A549 (cell line): Measurements from ENCODE around the gene ADAMTS10. TPM values are rescaled to one million over a fixed set of nuclear protein-coding genes. Genes with fewer than 3 reads are reported as not detected.

ENCODE experiments used
- ATAC-seq, 2 experiments: fragments of 200-7000 bp in 1 of 2; fragments of >200 bp in 1 of 2; cut with Nextera tagmentation in 1 of 2; cut with Tn5 transposase in 1 of 2; 3 replicates each; pipeline versions ENCODE4 v1.8.0 to v1.9.1; 2018 to 2020; ENCODE audit warnings: mild to moderate bottlenecking in 1 of 2, moderate library complexity in 1 of 2
- CTCF ChIA-PET: fragments of 300-600 bp; sonication (Branson Sonifier 250); formaldehyde crosslinking; extraction: SDS; loops from one replicate; lab custom pipeline; 2021; ENCODE audit warnings: antibody characterized with exemption, inconsistent platforms; lab: Yijun Ruan, JAX
- POLR2A ChIA-PET: fragments of 350-600 bp; formaldehyde crosslinking; extraction: SDS; loops from one replicate; lab custom pipeline; 2021; ENCODE audit warnings: antibody characterized with exemption, inconsistent platforms; lab: Yijun Ruan, JAX
- DNase-seq, 2 experiments: peaks; one replicate each; pipeline versions ENCODE4 v3.0.0 to v3.0.0-alpha.2; 2011 to 2016; ENCODE audit warnings: low read depth in 1 of 2, low spot score in 1 of 2
- FAIRE-seq: peaks from 2 replicates; lab custom pipeline; 2011; peaks lifted over from hg19 to GRCh38; lab: Jason Lieb, UNC
- H3K27ac ChIP-seq, 2 experiments: fragments of >200 bp; sonication (Bioruptor Twin); formaldehyde crosslinking; 3 replicates each; pipeline ENCODE4 v1.5.1; 2016 to 2017
- H3K4me1 ChIP-seq: fragments of >200 bp; sonication (Bioruptor Twin); formaldehyde crosslinking; 3 replicates; pipeline ENCODE4 v1.6.1; 2016
- H3K4me2 ChIP-seq: fragments of >200 bp; sonication (Bioruptor Twin); formaldehyde crosslinking; 3 replicates; pipeline ENCODE4 v1.6.1; 2016
- H3K4me3 ChIP-seq: fragments of >200 bp; sonication (Bioruptor Twin); formaldehyde crosslinking; 3 replicates; pipeline ENCODE4 v1.5.1; 2016
- H3K9me3 ChIP-seq: fragments of >200 bp; sonication (Bioruptor Twin); formaldehyde crosslinking; 3 replicates; pipeline ENCODE4 v1.6.1; 2016
- ATOH8 ChIP-seq: fragments of 250-450 bp; sonication (Bioruptor Pico); IDR thresholded peaks from 2 replicates; pipeline ENCODE4 v1.5.0; 2020; ENCODE audit warnings: low read depth, mild to moderate bottlenecking, moderate library complexity
- BCL3 ChIP-seq: fragments of >200 bp; sonication (Bioruptor Twin); formaldehyde crosslinking; IDR thresholded peaks from 3 replicates; pipeline ENCODE4 v1.6.1; 2016
- BHLHE40 ChIP-seq: IDR thresholded peaks from 2 replicates; pipeline ENCODE4 v1.6.1; 2012; ENCODE audit warnings: low read depth, low read length, inconsistent platforms
- CBX2 ChIP-seq: fragments of 200-600 bp; sonication (generic); IDR thresholded peaks from 2 replicates; pipeline ENCODE4 v1.6.1; 2016; ENCODE audit warnings: low read depth, mild to moderate bottlenecking, borderline replicate concordance
- CHD2 ChIP-seq: fragments of 150-350 bp; IDR thresholded peaks from 2 replicates; pipeline ENCODE4 v1.6.1; 2014; ENCODE audit warnings: low read length; ENCODE audit not compliant: partially characterized antibody
- CHD4 ChIP-seq: fragments of 200-600 bp; sonication (generic); IDR thresholded peaks from 2 replicates; pipeline ENCODE4 v1.6.1; 2016; ENCODE audit warnings: antibody characterized with exemption, mild to moderate bottlenecking, borderline replicate concordance
- EHMT2 ChIP-seq: fragments of 200-600 bp; sonication (generic); IDR thresholded peaks from 2 replicates; pipeline ENCODE4 v1.6.1; 2016; ENCODE audit warnings: antibody characterized with exemption, low read depth, mild to moderate bottlenecking, moderate library complexity
- EP300 ChIP-seq, 2 experiments: fragments of >200 bp; sonication (Bioruptor Twin); formaldehyde crosslinking; IDR thresholded peaks; 2 replicates in 1 of 2; 3 replicates in 1 of 2; pipeline ENCODE4 v1.6.1; 2016 to 2017
- FOSL2 ChIP-seq, 2 experiments: fragments of 450-650 bp in 1 of 2; fragments of >200 bp in 1 of 2; sonication (Bioruptor Twin) in 1 of 2; formaldehyde crosslinking; IDR thresholded peaks; 2 replicates each; pipeline versions ENCODE4 v1.5.0 to v1.6.1; 2016 to 2020; ENCODE audit warnings: mild to moderate bottlenecking in 1 of 2, moderate library complexity in 1 of 2
- FOXS1 ChIP-seq: fragments of 250-450 bp; sonication (Bioruptor Pico); IDR thresholded peaks from 2 replicates; pipeline ENCODE4 v1.5.0; 2020; ENCODE audit warnings: mild to moderate bottlenecking, moderate library complexity
- HDAC2 ChIP-seq: fragments of 200-600 bp; sonication (generic); IDR thresholded peaks from 2 replicates; pipeline ENCODE4 v1.6.1; 2016
- HES2 ChIP-seq: fragments of >200 bp; sonication (Bioruptor Twin); formaldehyde crosslinking; IDR thresholded peaks from 2 replicates; pipeline ENCODE4 v1.6.1; 2016
- HEYL ChIP-seq: fragments of 250-450 bp; sonication (Bioruptor Pico); IDR thresholded peaks from 2 replicates; pipeline ENCODE4 v1.8.0; 2021; ENCODE audit warnings: mild to moderate bottlenecking, moderate library complexity
- HOXB5 ChIP-seq: fragments of 250-450 bp; sonication (Bioruptor Pico); IDR thresholded peaks from 2 replicates; pipeline ENCODE4 v1.5.0; 2020; ENCODE audit warnings: mild to moderate bottlenecking, moderate library complexity
- JUN ChIP-seq, 2 experiments: fragments of >200 bp; sonication (Bioruptor Twin); formaldehyde crosslinking; IDR thresholded peaks; 2 replicates in 1 of 2; 3 replicates in 1 of 2; pipeline ENCODE4 v1.6.1; 2016 to 2017
- KDM1A ChIP-seq: fragments of 200-600 bp; sonication (generic); IDR thresholded peaks from 2 replicates; pipeline ENCODE4 v1.6.1; 2016; ENCODE audit warnings: low read depth, mild to moderate bottlenecking
- MAFK ChIP-seq: fragments of 450-650 bp; IDR thresholded peaks from 2 replicates; pipeline ENCODE4 v1.6.1; 2014; ENCODE audit not compliant: partially characterized antibody
- NFE2L2 ChIP-seq: fragments of 150-350 bp; conservative IDR thresholded peaks from 2 replicates; pipeline ENCODE4 v1.6.1; 2014; ENCODE audit warnings: low read length
- NR3C1 ChIP-seq: fragments of >200 bp; sonication (Bioruptor Twin); formaldehyde crosslinking; IDR thresholded peaks from 3 replicates; pipeline ENCODE4 v1.6.1; 2017
- PHF8 ChIP-seq: fragments of 200-600 bp; sonication (generic); IDR thresholded peaks from 2 replicates; pipeline ENCODE4 v1.6.1; 2016; ENCODE audit warnings: low read depth, mild to moderate bottlenecking, antibody characterized with exemption, moderate library complexity, borderline replicate concordance
- POLR2A ChIP-seq: IDR thresholded peaks from 2 replicates; pipeline ENCODE4 v1.6.1; 2012; ENCODE audit warnings: mild to moderate bottlenecking, low read length
- SMC3 ChIP-seq: fragments of >200 bp; sonication (Bioruptor Twin); formaldehyde crosslinking; IDR thresholded peaks from 3 replicates; pipeline ENCODE4 v1.6.1; 2018; ENCODE audit warnings: inconsistent platforms
- TP53 ChIP-seq: fragments of 250-450 bp; sonication (Bioruptor Pico); IDR thresholded peaks from 2 replicates; pipeline ENCODE4 v1.5.0; 2021; ENCODE audit warnings: mild to moderate bottlenecking, moderate library complexity
- USF2 ChIP-seq: fragments of 450-650 bp; IDR thresholded peaks from 2 replicates; pipeline ENCODE4 v1.6.1; 2014; ENCODE audit warnings: antibody characterized with exemption
- ZC3H11A ChIP-seq: fragments of 450-650 bp; IDR thresholded peaks from 2 replicates; pipeline ENCODE4 v1.6.1; 2014; ENCODE audit warnings: antibody characterized with exemption, mild to moderate bottlenecking
- ZFP36 ChIP-seq: fragments of 450-650 bp; IDR thresholded peaks from 2 replicates; pipeline ENCODE4 v1.6.1; 2014; ENCODE audit warnings: borderline replicate concordance; ENCODE audit not compliant: partially characterized antibody
- WGBS: methylation state at CpG from one replicate; pipeline ENCODE4 v1.1.6; 2017; ENCODE audit errors: missing lambda C conversion rate; 5-methylcytosine and 5-hydroxymethylcytosine counted together
- polyA plus RNA-seq, 4 experiments: library from polyadenylated mRNA; depleted of rRNA in 3 of 4; stranded (reverse); fragments of >200 nt; fragmentation: RNase III in 1 of 4; extraction: RNeasy Plus Mini Kit Qiagen cat#74134 plus additional on column Dnase treatment in 1 of 4; gene quantifications; 2 replicates in 3 of 4; 3 replicates in 1 of 4; pipeline ENCODE4 v1.2.3, GENCODE V29; 2011 to 2017

Gene ADAMTS10
- polyA plus RNA-seq, 2 of the 4 experiments (the other 2 are of a cell fraction): 26.7 to 49.3 TPM

- TF ChIP-seq MAFK (no peak), EHMT2 (no peak), NR3C1 (no peak), HOXB5 (CRISPR knock-in tag) (no peak), HEYL (CRISPR knock-in tag) (no peak), FOXS1 (no peak), BCL3 (no peak), FOSL2 (IDR thresholded peaks at IDR 0.05) (no peak), FOSL2 (CRISPR knock-in tag; IDR thresholded peaks at IDR 0.05) (no peak), BHLHE40 (no peak), USF2 (no peak), ZC3H11A (no peak), HES2 (no peak), PHF8 (no peak), HDAC2 (peak; percentile 95), JUN (IDR thresholded peaks at IDR 0.05) (no peak; a peak in 1 of 5 replicates), NFE2L2 (no peak), EP300 (IDR thresholded peaks at IDR 0.05) (no peak), SMC3 (no peak), ZFP36 (no peak), ATOH8 (CRISPR knock-in tag) (no peak)
Measured at GRCh38 chr19:8611391-8611876, 919 bp upstream of the ADAMTS10 start (continued).

GRCh38 chr19:8610936-8611300 is 403 bp upstream of the ADAMTS10 start:
- peak overlapping the region; percentile 58 for H3K4me3 ChIP-seq
- DNase-seq: no peak
- POLR2A ChIA-PET: interaction anchor here (1.3 to 1.5 kb wide), 3 partner anchors 12 to 465 kb away, joined by 3 to 6 read pairs (median 4); partner anchors contain the start of gene ZNF414
- CTCF ChIA-PET: interaction anchor here (2.5 to 6.3 kb wide), 2 partner anchors 17 to 31 kb away, joined by 13 to 32 read pairs; no protein-coding TSS in a partner anchor
- TF ChIP-seq NR3C1 (no peak), CHD2 (no peak), TP53 (CRISPR knock-in tag) (no peak), HEYL (CRISPR knock-in tag) (no peak), CBX2 (no peak), EHMT2 (no peak), POLR2A (no peak), CHD4 (no peak), KDM1A (no peak)
- FAIRE-seq: no peak
- peak overlapping the region; percentile 76 for H3K4me2 ChIP-seq
- H3K4me1 ChIP-seq: peaks cover 54% of the 10 kb centered on the region
- no CpG with 5 or more reads among the region's 9 CpGs for WGBS
- peak overlapping the region; percentile 98 to 99 for H3K27ac ChIP-seq
- no peak for ATAC-seq
- H3K9me3 ChIP-seq: no peaks in the 10 kb centered on the region
